Neural cell (in vitro differentiated cells): Measurements from ENCODE around the gene INSYN2B. TPM values are rescaled to one million over a fixed set of nuclear protein-coding genes. Genes with fewer than 3 reads are reported as not detected.

Experiments used
- H2AFZ ChIP-seq: fragments of 200-600, 300-800 bp; sonication (generic), shearing (Covaris generic); 2 replicates; pipeline ENCODE4 v1.6.0; 2014; ENCODE audit warnings: low read depth, mild to moderate bottlenecking, antibody characterized with exemption, low read length, moderate library complexity
- H3F3A ChIP-seq: fragments of 200-600 bp; shearing (Covaris generic); 2 replicates; pipeline ENCODE4 v1.6.1; 2016; ENCODE audit warnings: mild to moderate bottlenecking, moderate library complexity, mixed read lengths, antibody characterized with exemption, low read length; ENCODE audit not compliant: insufficient read depth, poor library complexity, severe bottlenecking
- H3K27ac ChIP-seq: fragments of 200-600, 300-800 bp; sonication (generic), shearing (Covaris generic); 2 replicates; pipeline ENCODE4 v1.5.1; 2014; ENCODE audit warnings: mild to moderate bottlenecking, low read length, moderate library complexity
- H3K27me3 ChIP-seq: fragments of 300-800, 200-600 bp; sonication (generic), shearing (Covaris generic); 2 replicates; pipeline ENCODE4 v1.6.0; 2014; ENCODE audit warnings: mild to moderate bottlenecking, low read depth, low read length, moderate library complexity; ENCODE audit not compliant: insufficient read depth
- H3K36me3 ChIP-seq: fragments of 300-800, 200-600 bp; sonication (generic), shearing (Covaris generic); 2 replicates; pipeline ENCODE4 v1.5.1; 2014; ENCODE audit warnings: mild to moderate bottlenecking, antibody characterized with exemption, low read length, moderate library complexity; ENCODE audit not compliant: insufficient read depth
- H3K4me2 ChIP-seq: fragments of 300-800, 200-600 bp; sonication (generic), shearing (Covaris generic); 2 replicates; pipeline ENCODE4 v1.6.0; 2014; ENCODE audit warnings: mild to moderate bottlenecking, low read length
- H3K4me3 ChIP-seq: fragments of 300-800, 200-600 bp; sonication (generic), shearing (Covaris generic); 2 replicates; pipeline ENCODE4 v1.5.1; 2014; ENCODE audit warnings: mild to moderate bottlenecking, low read length, moderate library complexity
- H3K79me2 ChIP-seq: fragments of 200-600 bp; shearing (Covaris generic); replicated peaks from 2 replicates; pipeline ENCODE4 v1.6.0; 2014; ENCODE audit warnings: mild to moderate bottlenecking, low read length, moderate library complexity; ENCODE audit not compliant: insufficient read depth
- H3K9ac ChIP-seq: fragments of 300-800, 200-600 bp; sonication (generic), shearing (Covaris generic); 2 replicates; pipeline ENCODE4 v1.6.1; 2016; ENCODE audit warnings: mild to moderate bottlenecking, low read length, mixed read lengths
- H3K9me2 ChIP-seq: fragments of 200-600 bp; shearing (Covaris generic); 2 replicates; pipeline ENCODE4 v1.6.1; 2016; ENCODE audit warnings: mild to moderate bottlenecking, low read length, mixed read lengths; ENCODE audit not compliant: insufficient read depth
- H3K9me3 ChIP-seq: fragments of 200-600, 300-800 bp; sonication (generic), shearing (Covaris generic); 2 replicates; pipeline ENCODE4 v1.6.1; 2016; ENCODE audit warnings: mild to moderate bottlenecking, mixed run types, low read length, moderate library complexity, mixed read lengths
- H4K20me1 ChIP-seq: fragments of 200-600 bp; shearing (Covaris generic); 2 replicates; pipeline ENCODE4 v1.6.1; 2016; ENCODE audit warnings: mild to moderate bottlenecking, mixed run types; ENCODE audit not compliant: insufficient read depth
- CTCF ChIP-seq: fragments of 450-650 bp; IDR thresholded peaks from 2 replicates; pipeline ENCODE4 v1.5.1; 2014; ENCODE audit warnings: antibody characterized with exemption, mild to moderate bottlenecking, moderate library complexity; ENCODE audit not compliant: poor library complexity, severe bottlenecking
- EP300 ChIP-seq: fragments of 450-650 bp; conservative IDR thresholded peaks from 2 replicates; pipeline ENCODE4 v1.6.1; 2014; ENCODE audit warnings: antibody characterized with exemption, mild to moderate bottlenecking, moderate library complexity; ENCODE audit not compliant: poor library complexity, severe bottlenecking
- EZH2 ChIP-seq: fragments of 200-600, 300-800 bp; shearing (Covaris generic), sonication (generic); IDR thresholded peaks from 2 replicates; pipeline ENCODE4 v1.6.1; 2014; ENCODE audit warnings: antibody characterized with exemption, low read length, borderline replicate concordance, mild to moderate bottlenecking; ENCODE audit not compliant: insufficient read depth, poor library complexity, severe bottlenecking
- MXI1 ChIP-seq: fragments of 450-650 bp; conservative IDR thresholded peaks from 2 replicates; pipeline ENCODE4 v1.6.1; 2014; ENCODE audit warnings: antibody characterized with exemption, mild to moderate bottlenecking; ENCODE audit not compliant: poor library complexity, severe bottlenecking
- POLR2AphosphoS5 ChIP-seq: IDR thresholded peaks from 2 replicates; pipeline ENCODE4 v1.6.1; 2012
- RAD21 ChIP-seq: fragments of 450-650 bp; conservative IDR thresholded peaks from 2 replicates; pipeline ENCODE4 v1.6.1; 2014; ENCODE audit warnings: antibody characterized with exemption, mild to moderate bottlenecking, moderate library complexity
- REST ChIP-seq: IDR thresholded peaks from 2 replicates; pipeline ENCODE4 v1.6.1; 2012; ENCODE audit warnings: borderline replicate concordance
- SMC3 ChIP-seq: fragments of 450-650 bp; conservative IDR thresholded peaks from 2 replicates; pipeline ENCODE4 v1.6.1; 2014; ENCODE audit warnings: antibody characterized with exemption, mild to moderate bottlenecking, moderate library complexity; ENCODE audit not compliant: poor library complexity
- TAF1 ChIP-seq: IDR thresholded peaks from 2 replicates; pipeline ENCODE4 v1.6.1; 2012; ENCODE audit warnings: low read depth
- polyA plus RNA-seq: library from polyadenylated mRNA; depleted of rRNA; stranded (reverse); fragments of >200 nt; gene quantifications from 2 replicates; pipeline ENCODE4 v1.2.3, GENCODE V29; 2014

INSYN2B gene
- polyA plus RNA-seq, 1 donor from 2014 or later, result 0.37 TPM

- no peaks in the 10 kb centered on the region for H3K9me2 ChIP-seq
- no peak overlapping the region for H3K27ac ChIP-seq
- H3K4me2 ChIP-seq, result no peak overlapping the region
- H3K27me3 ChIP-seq, result no peaks in the 10 kb centered on the region
- H4K20me1 ChIP-seq, result no peaks in the 10 kb centered on the region
- TF ChIP-seq SMC3 (no peak), RAD21 (no peak), CTCF (no peak), POLR2AphosphoS5 (no peak), MXI1 (no peak), EP300 (no peak), EZH2 (no peak), REST (no peak), TAF1 (no peak)
- no peak overlapping the region for H3K4me3 ChIP-seq
- H3K9ac ChIP-seq, result no peak overlapping the region
- no peaks in the 10 kb centered on the region for H3F3A ChIP-seq
- H3K9me3 ChIP-seq, result no peaks in the 10 kb centered on the region
- H3K36me3 ChIP-seq, result no peaks in the 10 kb centered on the region
- H3K79me2 ChIP-seq, result no peaks in the 10 kb centered on the region
- H2AFZ ChIP-seq, result no peak overlapping the region
Observed at GRCh38 chr5:169831331-169831730, 149.0 kb downstream of the INSYN2B start.

GRCh38 chr5:169828385-169828784 lies 151.9 kb downstream of the INSYN2B start:
- Histone ChIP-seq H3K9ac (no peak overlapping the region), H3K79me2 (no peaks in the 10 kb centered on the region), H3K36me3 (no peaks in the 10 kb centered on the region), H3K9me3 (no peaks in the 10 kb centered on the region), H3K4me3 (no peak overlapping the region), H3K9me2 (no peaks in the 10 kb centered on the region), H2AFZ (no peak overlapping the region), H3F3A (no peaks in the 10 kb centered on the region), H3K27me3 (no peaks in the 10 kb centered on the region), H3K4me2 (no peak overlapping the region), H4K20me1 (no peaks in the 10 kb centered on the region), H3K27ac (no peak overlapping the region)
- TF ChIP-seq POLR2AphosphoS5 (no peak), REST (no peak), MXI1 (no peak), CTCF (no peak), EP300 (no peak), SMC3 (no peak), EZH2 (no peak), TAF1 (no peak), RAD21 (no peak)
